GM13977 (cell line): ENCODE results near the gene THAP7.

Experiments
- DNase-seq: peaks from one replicate; pipeline ENCODE4 v3.0.0; 2012; ENCODE audit warnings: low spot score
- in situ Hi-C: fragments of 300-500 bp; cut with MboI; formaldehyde crosslinking; loops from one replicate; pipeline ENCODE4 v1.12.0; 2022; ENCODE audit warnings: low sequenced_read_pairs, low pct_unique_long_range_greater_than_20kb, mixed read lengths, inconsistent platforms; ENCODE audit not compliant: unreplicated experiment
- TF ChIP-seq, protein P1 (sequence below): IDR thresholded peaks from 2 replicates; pipeline ENCODE4 v1.5.1; 2012; ENCODE audit warnings: mild to moderate bottlenecking, control low read depth; ENCODE audit not compliant: insufficient read depth; ENCODE audit errors: extremely low read depth, missing control alignments

THAP7 gene

DNA sequence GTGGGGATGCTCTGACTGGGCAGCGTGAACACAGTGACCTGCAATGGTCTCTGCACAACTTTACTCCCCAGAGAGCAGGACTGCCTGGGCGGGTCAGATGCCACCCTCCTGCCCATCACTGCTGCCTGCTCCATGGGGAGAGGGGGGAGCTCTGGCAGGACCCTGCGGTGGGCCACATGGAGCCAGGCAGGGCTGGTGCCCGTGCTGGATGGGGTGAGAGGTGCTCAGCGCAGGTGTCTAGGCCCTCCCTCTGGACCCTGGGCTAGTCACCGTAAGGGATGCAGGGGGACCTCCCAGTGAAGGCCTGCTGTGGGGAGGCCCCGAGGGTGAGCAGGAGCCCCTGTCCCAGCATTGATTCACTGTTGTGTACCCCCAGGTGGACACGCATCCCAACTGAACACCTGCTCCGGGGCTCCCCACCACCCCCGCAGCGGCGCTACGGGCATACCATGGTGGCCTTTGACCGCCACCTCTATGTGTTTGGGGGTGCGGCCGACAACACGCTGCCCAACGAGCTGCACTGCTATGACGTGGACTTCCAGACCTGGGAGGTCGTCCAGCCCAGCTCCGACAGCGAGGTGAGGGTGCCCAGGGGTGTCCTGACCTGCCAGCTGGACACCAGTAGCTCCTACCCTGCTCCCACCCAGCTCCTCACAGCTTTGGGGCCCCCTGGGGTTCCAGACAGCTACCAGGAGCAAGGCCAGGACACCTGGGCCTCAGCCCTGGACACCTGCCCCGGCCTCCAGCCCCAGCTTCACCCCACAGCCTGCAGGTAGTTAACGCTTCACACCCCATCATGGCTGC lies 10.5 kb downstream of the THAP7 start:
- no peak for DNase-seq
- TF ChIP-seq, protein P1, sequence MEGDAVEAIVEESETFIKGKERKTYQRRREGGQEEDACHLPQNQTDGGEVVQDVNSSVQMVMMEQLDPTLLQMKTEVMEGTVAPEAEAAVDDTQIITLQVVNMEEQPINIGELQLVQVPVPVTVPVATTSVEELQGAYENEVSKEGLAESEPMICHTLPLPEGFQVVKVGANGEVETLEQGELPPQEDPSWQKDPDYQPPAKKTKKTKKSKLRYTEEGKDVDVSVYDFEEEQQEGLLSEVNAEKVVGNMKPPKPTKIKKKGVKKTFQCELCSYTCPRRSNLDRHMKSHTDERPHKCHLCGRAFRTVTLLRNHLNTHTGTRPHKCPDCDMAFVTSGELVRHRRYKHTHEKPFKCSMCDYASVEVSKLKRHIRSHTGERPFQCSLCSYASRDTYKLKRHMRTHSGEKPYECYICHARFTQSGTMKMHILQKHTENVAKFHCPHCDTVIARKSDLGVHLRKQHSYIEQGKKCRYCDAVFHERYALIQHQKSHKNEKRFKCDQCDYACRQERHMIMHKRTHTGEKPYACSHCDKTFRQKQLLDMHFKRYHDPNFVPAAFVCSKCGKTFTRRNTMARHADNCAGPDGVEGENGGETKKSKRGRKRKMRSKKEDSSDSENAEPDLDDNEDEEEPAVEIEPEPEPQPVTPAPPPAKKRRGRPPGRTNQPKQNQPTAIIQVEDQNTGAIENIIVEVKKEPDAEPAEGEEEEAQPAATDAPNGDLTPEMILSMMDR = no peak

DNA sequence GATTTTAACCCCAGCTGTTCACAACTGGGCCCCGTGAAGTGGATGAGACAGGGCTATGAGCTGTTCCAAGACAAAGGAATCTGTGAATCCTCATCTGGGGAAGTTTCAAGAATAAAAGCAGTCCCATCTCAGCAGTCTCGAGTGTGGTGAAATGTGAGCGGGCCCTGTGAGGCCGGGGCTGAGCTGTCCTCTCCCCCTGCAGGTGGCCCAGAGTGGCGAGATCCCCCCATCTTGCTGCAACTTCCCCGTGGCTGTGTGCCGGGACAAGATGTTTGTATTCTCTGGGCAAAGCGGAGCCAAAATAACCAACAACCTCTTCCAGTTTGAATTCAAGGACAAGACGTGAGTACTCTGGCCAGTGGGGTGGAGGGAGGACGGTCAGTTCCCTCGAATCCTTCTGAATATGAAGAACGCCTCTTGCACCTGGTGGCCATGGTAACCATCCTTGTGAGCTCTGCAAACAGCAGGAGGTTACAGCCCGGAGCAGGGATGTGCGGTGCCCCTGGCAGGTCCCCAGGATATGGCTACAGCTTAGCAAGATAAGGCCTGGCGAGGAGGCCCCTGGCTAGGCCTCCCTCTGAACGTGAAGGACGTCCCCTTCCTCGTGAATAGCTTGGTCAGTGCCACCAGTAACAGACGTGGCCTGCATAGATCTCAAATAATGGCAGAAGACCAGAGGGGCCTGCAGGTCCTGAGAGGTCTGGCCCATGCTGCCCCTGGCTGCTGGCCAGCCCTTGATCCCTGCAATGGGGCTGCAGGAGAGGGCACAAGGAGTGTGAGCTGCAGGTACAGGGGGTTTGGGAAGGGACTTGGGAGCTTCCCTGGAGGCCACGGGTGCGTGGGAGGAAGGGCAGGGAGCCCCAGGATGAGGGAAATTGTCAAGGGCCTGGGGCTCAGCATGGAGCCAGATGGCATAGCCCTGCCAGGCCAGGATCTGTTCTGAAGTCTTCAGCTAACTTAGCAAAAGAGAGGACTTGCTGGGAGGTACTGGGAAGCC lies 11.4 kb downstream of the THAP7 start:
- DNase-seq = no peak
- in situ Hi-C loops = no loop called here
- TF ChIP-seq, protein P1 = no peak

More for the DNA sequence above, 10.5 kb downstream of the THAP7 start:
- in situ Hi-C loops = no loop called here

DNA sequence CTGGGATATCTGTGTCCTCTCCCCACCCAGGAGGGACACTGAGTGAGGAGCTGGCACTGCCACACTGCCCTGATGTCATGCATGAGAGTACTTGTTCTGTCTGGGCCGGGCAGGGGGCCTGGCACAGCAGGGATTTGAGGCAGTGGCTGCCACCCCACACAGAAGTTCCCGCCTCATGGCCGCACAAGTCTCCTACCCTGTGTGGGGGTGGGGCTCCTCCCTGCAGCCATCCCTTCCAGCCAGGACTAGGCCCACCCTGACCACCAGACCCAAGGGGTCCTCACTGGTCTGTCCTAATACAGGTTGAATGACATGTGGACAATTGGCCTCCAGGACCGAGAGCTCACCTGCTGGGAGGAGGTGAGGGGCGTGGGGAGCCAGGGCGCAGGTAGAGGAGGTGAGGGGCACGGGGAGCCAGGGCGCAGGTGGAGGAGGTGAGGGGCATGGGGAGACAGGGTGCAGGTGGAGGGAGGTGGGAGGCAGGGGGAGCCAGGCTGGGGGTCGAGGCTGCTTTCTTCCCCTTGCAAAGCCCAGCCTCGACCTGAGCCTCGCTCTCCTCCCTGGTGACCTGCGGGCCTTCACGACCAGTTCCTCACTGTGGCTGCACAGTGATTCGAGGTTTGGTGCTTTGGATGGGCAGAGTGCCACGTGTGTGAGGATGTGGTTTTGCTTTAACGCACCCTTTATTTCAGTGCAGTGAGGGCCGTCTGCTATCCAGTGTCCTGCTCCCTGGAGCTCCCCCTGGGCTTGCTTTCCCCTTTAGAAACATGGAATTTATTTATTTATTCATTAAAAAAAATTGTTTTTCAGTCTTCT lies 12.4 kb downstream of the THAP7 start:
- TF ChIP-seq, protein P1 = no peak
- in situ Hi-C loops = no loop called here
- no peak for DNase-seq

DNA sequence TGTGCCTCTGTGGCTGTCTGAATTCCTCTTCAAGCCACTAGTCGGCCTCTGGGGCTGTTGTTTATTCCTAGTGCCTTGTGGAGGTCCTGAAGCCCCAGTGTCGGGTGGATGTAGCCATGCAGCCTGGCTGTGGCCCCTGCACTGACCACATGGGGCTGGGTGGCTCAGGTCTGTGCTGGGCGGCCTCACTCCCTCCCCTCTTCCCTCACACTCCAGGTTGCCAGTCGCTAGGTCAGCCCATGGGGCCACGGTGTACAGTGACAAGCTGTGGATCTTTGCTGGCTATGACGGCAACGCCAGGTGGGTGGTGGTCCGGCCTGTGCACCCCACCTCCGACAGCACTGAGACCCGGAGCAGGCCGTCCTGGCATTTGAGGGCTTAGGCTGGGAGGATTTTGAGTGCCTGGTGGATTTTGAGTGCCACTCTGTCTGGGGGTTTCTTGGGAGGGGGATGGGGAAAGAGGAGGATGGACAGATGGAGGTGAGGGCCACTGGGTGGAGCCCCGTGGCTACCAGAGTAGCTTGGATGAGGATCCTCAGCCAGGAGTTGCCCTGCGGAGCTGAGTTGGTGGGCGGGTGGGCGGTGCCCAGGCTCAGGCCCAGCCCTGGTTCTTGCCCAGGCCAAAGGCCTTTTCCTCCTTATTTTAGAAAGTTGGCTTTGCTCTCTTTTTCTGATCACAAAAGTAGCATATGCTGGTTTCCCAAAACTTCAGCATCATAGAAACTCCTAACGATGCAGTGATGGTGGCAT lies 13.2 kb downstream of the THAP7 start:
- in situ Hi-C loops = no loop called here
- DNase-seq = no peak
- TF ChIP-seq, protein P1 = no peak

DNA sequence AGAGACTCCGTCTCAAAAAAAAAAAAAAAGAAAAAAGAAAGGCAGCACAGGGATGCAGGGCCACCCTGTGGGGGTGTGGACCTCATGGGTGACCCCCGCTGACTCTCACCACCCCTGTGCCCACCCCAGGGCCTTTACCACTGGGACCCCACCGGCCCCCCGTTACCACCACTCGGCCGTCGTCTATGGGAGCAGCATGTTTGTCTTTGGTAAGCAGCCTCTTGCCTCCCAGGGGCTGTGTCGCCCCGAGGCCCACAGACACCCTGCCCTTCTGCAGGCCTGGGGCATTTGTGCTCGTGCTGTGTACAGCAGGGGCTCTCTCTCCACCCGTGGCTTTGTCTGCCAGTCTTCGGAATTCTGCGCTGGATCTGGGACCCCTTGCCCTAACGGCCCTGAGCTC lies 14.5 kb downstream of the THAP7 start:
- DNase-seq = no peak
- in situ Hi-C loops = no loop called here
- TF ChIP-seq, protein P1 = no peak

DNA sequence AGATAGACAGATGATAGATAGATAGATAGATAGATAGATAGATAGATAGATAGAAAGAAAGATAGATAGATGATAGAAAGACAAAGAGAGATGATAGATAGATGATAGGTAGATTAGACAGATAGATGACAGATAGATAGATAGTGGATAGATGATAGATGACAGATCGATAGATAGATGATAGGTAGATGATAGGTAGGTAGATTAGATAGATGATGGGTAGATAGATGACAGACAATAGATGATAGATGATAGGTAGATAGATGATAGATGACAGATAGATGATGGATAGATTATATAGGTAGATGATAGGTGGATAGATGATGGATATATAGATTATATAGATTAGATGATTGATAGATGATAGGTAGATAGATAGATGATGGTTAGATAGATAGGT lies 15.6 kb downstream of the THAP7 start:
- in situ Hi-C loops = no loop called here
- TF ChIP-seq, protein P1 = no peak
- DNase-seq = no peak
